Thyroid gland (tissue), 4 donors: ENCODE measurements around the gene MICOS13.

ENCODE experiments used
- CTCF ChIP-seq, 6 experiments: fragments of 200-600 bp in 3 of 6; fragments of 450-650 bp in 3 of 6; sonication (generic) in 3 of 6; IDR thresholded peaks; one replicate each; pipeline ENCODE4 v1.5.1; 2016 to 2019; ENCODE audit warnings: antibody characterized with exemption in 6 of 6, mild to moderate bottlenecking in 2 of 6, inconsistent platforms in 1 of 6, moderate library complexity in 1 of 6
- POLR2A ChIP-seq, 2 donors: fragments of 450-650 bp; IDR thresholded peaks; one replicate each; pipeline ENCODE4 v1.6.1; 2017; ENCODE audit warnings: antibody characterized with exemption in 2 of 2, mild to moderate bottlenecking in 2 of 2, moderate library complexity in 1 of 2

- TF ChIP-seq CTCF (IDR thresholded peaks at IDR 0.05): no peak
- no peak for TF ChIP-seq POLR2A (IDR thresholded peaks at IDR 0.05)
These were observed 4.5 kb upstream of the MICOS13 start for GRCh38 chr19:5684694-5685430.
